HepG2 (cell line): ENCODE measurements around the gene SLC7A10. TPM values are rescaled to one million over a fixed set of nuclear protein-coding genes. Genes with fewer than 3 reads are reported as not detected.

Experiments
- ARNTL ChIP-seq: sonication (generic); formaldehyde crosslinking; IDR thresholded peaks from 2 replicates; pipeline ENCODE4 v1.4.0; 2020; ENCODE audit warnings: mild to moderate bottlenecking, missing genetic modification reagents
- GATAD2A ChIP-seq: IDR thresholded peaks from 2 replicates; pipeline ENCODE4 v1.6.1; 2016
- GZF1 ChIP-seq: sonication (generic); formaldehyde crosslinking; IDR thresholded peaks from 2 replicates; pipeline ENCODE4 v1.5.1; 2020; ENCODE audit warnings: mild to moderate bottlenecking, missing genetic modification reagents
- HDAC2 ChIP-seq: sonication (generic); formaldehyde crosslinking; IDR thresholded peaks from 2 replicates; pipeline ENCODE4 v1.4.0; 2020; ENCODE audit warnings: missing genetic modification reagents
- ISX ChIP-seq: sonication (generic); formaldehyde crosslinking; conservative IDR thresholded peaks from 2 replicates; pipeline ENCODE4 v1.5.0; 2020; ENCODE audit warnings: missing genetic modification reagents
- MEIS2 ChIP-seq: sonication (generic); formaldehyde crosslinking; IDR thresholded peaks from 2 replicates; pipeline ENCODE4 v1.9.0; 2021; ENCODE audit warnings: mild to moderate bottlenecking, missing genetic modification reagents
- NFATC3 ChIP-seq: sonication (generic); formaldehyde crosslinking; IDR thresholded peaks from 2 replicates; pipeline ENCODE4 v1.5.1; 2020; ENCODE audit warnings: mild to moderate bottlenecking, missing genetic modification reagents
- RFX1 ChIP-seq: fragments of 450-650 bp; IDR thresholded peaks from 2 replicates; pipeline ENCODE4 v1.6.1; 2017
- SRY ChIP-seq: sonication (generic); formaldehyde crosslinking; IDR thresholded peaks from 2 replicates; pipeline ENCODE4 v1.8.0; 2022; ENCODE audit warnings: mild to moderate bottlenecking, missing genetic modification reagents
- ZFP41 ChIP-seq: sonication (generic); formaldehyde crosslinking; IDR thresholded peaks from 2 replicates; pipeline ENCODE4 v1.4.0; 2020; ENCODE audit warnings: mild to moderate bottlenecking, missing genetic modification reagents, borderline replicate concordance
- ZNF432 ChIP-seq: sonication (generic); formaldehyde crosslinking; IDR thresholded peaks from 2 replicates; pipeline ENCODE4 v1.5.0; 2020; ENCODE audit warnings: missing genetic modification reagents, mild to moderate bottlenecking, borderline replicate concordance
- ZNF761 ChIP-seq: sonication (generic); formaldehyde crosslinking; conservative IDR thresholded peaks from 2 replicates; pipeline ENCODE4 v1.4.0; 2020; ENCODE audit warnings: mild to moderate bottlenecking, missing genetic modification reagents
- ZNF780A ChIP-seq: sonication (generic); formaldehyde crosslinking; IDR thresholded peaks from 2 replicates; pipeline ENCODE4 v1.8.0; 2022; ENCODE audit warnings: mild to moderate bottlenecking, missing genetic modification reagents, moderate library complexity
- ZZZ3 ChIP-seq: sonication (generic); formaldehyde crosslinking; IDR thresholded peaks from 2 replicates; pipeline ENCODE4 v1.4.0; 2020; ENCODE audit warnings: missing genetic modification reagents, mild to moderate bottlenecking, borderline replicate concordance
- polyA plus RNA-seq, 8 experiments: library from polyadenylated mRNA; depleted of rRNA in 3 of 8; stranded (reverse) in 7 of 8; unstranded in 1 of 8; fragments of >200 nt; fragmentation: Illumina TruSeq in 4 of 8; extraction: Trizol in 4 of 8; gene quantifications; 2 replicates each; pipeline versions ENCODE4 v1.2.1 to v1.2.3, GENCODE V29; 2011 to 2016; ENCODE audit warnings: low read depth in 4 of 8, missing spikeins in 1 of 8, mixed read lengths in 1 of 8; ENCODE audit not compliant: insufficient read depth in 1 of 8
- total RNA-seq, 5 experiments: library from RNA; depleted of rRNA; stranded (reverse); fragments of >200 nt; fragmentation: Illumina TruSeq; extraction: Trizol; gene quantifications; 2 replicates each; pipeline ENCODE4 v1.2.3, GENCODE V29; 2016; ENCODE audit warnings: low read depth in 1 of 5
- TF ChIP-seq, protein P1 (sequence below): sonication (generic); formaldehyde crosslinking; IDR thresholded peaks from 2 replicates; pipeline ENCODE4 v1.5.1; 2020; ENCODE audit warnings: missing genetic modification reagents, mild to moderate bottlenecking, borderline replicate concordance
- TF ChIP-seq, protein P2 (sequence below): sonication (generic); formaldehyde crosslinking; IDR thresholded peaks from 2 replicates; pipeline ENCODE4 v1.4.0; 2020; ENCODE audit warnings: missing genetic modification reagents, borderline replicate concordance
- TF ChIP-seq, protein P3 (sequence below): sonication (generic); formaldehyde crosslinking; IDR thresholded peaks from 2 replicates; pipeline ENCODE4 v1.8.0; 2022; ENCODE audit warnings: mild to moderate bottlenecking, missing genetic modification reagents, moderate library complexity
- TF ChIP-seq, protein P4 (sequence below), 2 experiments: IDR thresholded peaks; 2 replicates each; pipeline ENCODE4 v1.6.1; 2011 to 2012; ENCODE audit warnings: low read length in 2 of 2, borderline replicate concordance in 1 of 2, low read depth in 1 of 2, mild to moderate bottlenecking in 1 of 2, moderate library complexity in 1 of 2
- TF ChIP-seq, protein P5 (sequence below): IDR thresholded peaks from 2 replicates; pipeline ENCODE4 v1.6.1; 2018; ENCODE audit warnings: missing genetic modification reagents

SLC7A10 gene
- total and polyA plus RNA-seq, 2 of the 13 experiments (the other 11 are each of a cell fraction or from before 2014, with no cell fraction given), result 1.1 to 2.2 TPM

DNA sequence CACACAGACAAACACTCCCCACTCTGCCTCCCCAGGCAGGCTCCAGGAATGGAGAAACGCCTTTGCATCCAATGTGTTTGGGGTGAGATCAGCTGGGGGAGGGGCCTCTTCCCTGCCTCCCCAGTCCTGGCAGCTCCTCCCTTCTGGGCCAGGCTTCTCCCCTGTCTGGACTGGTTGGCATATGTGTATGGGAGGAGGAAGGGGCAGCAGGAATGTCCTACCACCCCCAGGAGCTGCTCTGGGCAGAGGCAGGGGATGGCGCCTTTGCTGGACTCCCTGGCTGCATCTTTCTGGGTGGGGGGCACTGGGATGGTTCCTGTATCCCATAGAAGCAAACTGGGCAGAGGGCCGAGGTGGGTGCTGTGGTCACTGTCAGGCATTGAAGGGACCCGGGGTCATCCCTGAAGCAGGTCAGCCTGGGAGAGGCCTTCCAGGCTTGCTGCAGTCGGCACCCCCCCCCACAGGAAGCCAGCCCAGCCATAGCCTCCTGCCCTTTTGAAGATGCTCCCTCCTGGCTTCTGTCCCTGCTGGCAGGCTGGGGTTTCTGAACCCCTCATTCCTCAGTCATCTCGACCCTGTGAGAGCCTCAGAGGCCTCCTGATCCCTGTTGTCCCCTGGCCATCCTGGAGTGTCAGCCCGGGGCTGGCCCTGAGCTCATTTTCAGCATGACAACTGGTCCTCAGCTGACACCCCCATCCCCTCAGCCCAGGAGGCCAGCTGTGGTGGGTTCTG lies 21.2 kb upstream of the SLC7A10 start (continued):
- TF ChIP-seq, protein P1, sequence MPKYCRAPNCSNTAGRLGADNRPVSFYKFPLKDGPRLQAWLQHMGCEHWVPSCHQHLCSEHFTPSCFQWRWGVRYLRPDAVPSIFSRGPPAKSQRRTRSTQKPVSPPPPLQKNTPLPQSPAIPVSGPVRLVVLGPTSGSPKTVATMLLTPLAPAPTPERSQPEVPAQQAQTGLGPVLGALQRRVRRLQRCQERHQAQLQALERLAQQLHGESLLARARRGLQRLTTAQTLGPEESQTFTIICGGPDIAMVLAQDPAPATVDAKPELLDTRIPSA, result no peak
- no peak for TF ChIP-seq MEIS2 (CRISPR knock-in tag)
- TF ChIP-seq GZF1 (CRISPR knock-in tag), result no peak
- TF ChIP-seq RFX1, result no peak
- TF ChIP-seq ZFP41, result no peak
- TF ChIP-seq, protein P2, sequence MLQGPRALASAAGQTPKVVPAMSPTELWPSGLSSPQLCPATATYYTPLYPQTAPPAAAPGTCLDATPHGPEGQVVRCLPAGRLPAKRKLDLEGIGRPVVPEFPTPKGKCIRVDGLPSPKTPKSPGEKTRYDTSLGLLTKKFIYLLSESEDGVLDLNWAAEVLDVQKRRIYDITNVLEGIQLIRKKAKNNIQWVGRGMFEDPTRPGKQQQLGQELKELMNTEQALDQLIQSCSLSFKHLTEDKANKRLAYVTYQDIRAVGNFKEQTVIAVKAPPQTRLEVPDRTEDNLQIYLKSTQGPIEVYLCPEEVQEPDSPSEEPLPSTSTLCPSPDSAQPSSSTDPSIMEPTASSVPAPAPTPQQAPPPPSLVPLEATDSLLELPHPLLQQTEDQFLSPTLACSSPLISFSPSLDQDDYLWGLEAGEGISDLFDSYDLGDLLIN (CRISPR knock-in tag), result no peak
- 0 out of 2 replicates have a peak, but pooled peaks have one; percentile 3 for TF ChIP-seq SRY
- TF ChIP-seq ISX (CRISPR knock-in tag), result no peak
- TF ChIP-seq ZNF432 (CRISPR knock-in tag), result no peak
- no peak for TF ChIP-seq HDAC2 (CRISPR knock-in tag)
- TF ChIP-seq ZNF780A (CRISPR knock-in tag), result no peak
- no peak for TF ChIP-seq GATAD2A (CRISPR knock-in tag)
- TF ChIP-seq, protein P3, sequence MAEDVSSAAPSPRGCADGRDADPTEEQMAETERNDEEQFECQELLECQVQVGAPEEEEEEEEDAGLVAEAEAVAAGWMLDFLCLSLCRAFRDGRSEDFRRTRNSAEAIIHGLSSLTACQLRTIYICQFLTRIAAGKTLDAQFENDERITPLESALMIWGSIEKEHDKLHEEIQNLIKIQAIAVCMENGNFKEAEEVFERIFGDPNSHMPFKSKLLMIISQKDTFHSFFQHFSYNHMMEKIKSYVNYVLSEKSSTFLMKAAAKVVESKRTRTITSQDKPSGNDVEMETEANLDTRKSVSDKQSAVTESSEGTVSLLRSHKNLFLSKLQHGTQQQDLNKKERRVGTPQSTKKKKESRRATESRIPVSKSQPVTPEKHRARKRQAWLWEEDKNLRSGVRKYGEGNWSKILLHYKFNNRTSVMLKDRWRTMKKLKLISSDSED (CRISPR knock-in tag), result no peak
- no peak for TF ChIP-seq ZNF761
- TF ChIP-seq NFATC3 (CRISPR knock-in tag), result no peak
- TF ChIP-seq, protein P4, sequence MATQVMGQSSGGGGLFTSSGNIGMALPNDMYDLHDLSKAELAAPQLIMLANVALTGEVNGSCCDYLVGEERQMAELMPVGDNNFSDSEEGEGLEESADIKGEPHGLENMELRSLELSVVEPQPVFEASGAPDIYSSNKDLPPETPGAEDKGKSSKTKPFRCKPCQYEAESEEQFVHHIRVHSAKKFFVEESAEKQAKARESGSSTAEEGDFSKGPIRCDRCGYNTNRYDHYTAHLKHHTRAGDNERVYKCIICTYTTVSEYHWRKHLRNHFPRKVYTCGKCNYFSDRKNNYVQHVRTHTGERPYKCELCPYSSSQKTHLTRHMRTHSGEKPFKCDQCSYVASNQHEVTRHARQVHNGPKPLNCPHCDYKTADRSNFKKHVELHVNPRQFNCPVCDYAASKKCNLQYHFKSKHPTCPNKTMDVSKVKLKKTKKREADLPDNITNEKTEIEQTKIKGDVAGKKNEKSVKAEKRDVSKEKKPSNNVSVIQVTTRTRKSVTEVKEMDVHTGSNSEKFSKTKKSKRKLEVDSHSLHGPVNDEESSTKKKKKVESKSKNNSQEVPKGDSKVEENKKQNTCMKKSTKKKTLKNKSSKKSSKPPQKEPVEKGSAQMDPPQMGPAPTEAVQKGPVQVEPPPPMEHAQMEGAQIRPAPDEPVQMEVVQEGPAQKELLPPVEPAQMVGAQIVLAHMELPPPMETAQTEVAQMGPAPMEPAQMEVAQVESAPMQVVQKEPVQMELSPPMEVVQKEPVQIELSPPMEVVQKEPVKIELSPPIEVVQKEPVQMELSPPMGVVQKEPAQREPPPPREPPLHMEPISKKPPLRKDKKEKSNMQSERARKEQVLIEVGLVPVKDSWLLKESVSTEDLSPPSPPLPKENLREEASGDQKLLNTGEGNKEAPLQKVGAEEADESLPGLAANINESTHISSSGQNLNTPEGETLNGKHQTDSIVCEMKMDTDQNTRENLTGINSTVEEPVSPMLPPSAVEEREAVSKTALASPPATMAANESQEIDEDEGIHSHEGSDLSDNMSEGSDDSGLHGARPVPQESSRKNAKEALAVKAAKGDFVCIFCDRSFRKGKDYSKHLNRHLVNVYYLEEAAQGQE (IDR thresholded peaks at IDR 0.05; ENCODE audit: borderline replicate concordance in 1 of 2, low read depth in 1 of 2, low read length in 2 of 2), result no peak
- TF ChIP-seq, protein P5, sequence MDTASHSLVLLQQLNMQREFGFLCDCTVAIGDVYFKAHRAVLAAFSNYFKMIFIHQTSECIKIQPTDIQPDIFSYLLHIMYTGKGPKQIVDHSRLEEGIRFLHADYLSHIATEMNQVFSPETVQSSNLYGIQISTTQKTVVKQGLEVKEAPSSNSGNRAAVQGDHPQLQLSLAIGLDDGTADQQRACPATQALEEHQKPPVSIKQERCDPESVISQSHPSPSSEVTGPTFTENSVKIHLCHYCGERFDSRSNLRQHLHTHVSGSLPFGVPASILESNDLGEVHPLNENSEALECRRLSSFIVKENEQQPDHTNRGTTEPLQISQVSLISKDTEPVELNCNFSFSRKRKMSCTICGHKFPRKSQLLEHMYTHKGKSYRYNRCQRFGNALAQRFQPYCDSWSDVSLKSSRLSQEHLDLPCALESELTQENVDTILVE, result no peak
- TF ChIP-seq ARNTL (CRISPR knock-in tag), result no peak
- TF ChIP-seq ZZZ3 (CRISPR knock-in tag), result no peak
